ENCODE data around the gene RMND5A.
A peak's percentile ranks its signal among the peaks of the same experiment; 100 is the strongest.

RMND5A gene

GRCh38 chr2:86765310-86765695 is 45.2 kb downstream of the RMND5A start:
- no peak overlapping the region for H3K23ac ChIP-seq (ENCODE audit: low read length)
- WGBS (ENCODE audit: extremely low coverage, insufficient coverage, insufficient read length): no CpG with 5 or more reads among the region's 1 CpG
- no peaks in the 10 kb centered on the region for H3K4me1 ChIP-seq (ENCODE audit: control insufficient read depth in 1 of 2, insufficient read depth in 2 of 2, low read length in 2 of 2)
- H4K8ac ChIP-seq (ENCODE audit: low read depth, low read length): no peak overlapping the region
- H2BK12ac ChIP-seq (ENCODE audit: low read length): no peak overlapping the region
- H3K79me2 ChIP-seq (ENCODE audit: control insufficient read depth, insufficient read depth, low read length, poor library complexity): no peaks in the 10 kb centered on the region
- no peaks in the 10 kb centered on the region for H3K79me1 ChIP-seq (ENCODE audit: low read length)
- H3K18ac ChIP-seq (ENCODE audit: low read length): no peak overlapping the region
- no peak overlapping the region for H3K27ac ChIP-seq (ENCODE audit: low read depth, low read length)
- no peak overlapping the region for H4K12ac ChIP-seq (ENCODE audit: low read depth, low read length)
- no peak overlapping the region for H2AK5ac ChIP-seq (ENCODE audit: low read length)
- no peak overlapping the region for H4K91ac ChIP-seq (ENCODE audit: low read depth, low read length)
- no peak overlapping the region for H2BK120ac ChIP-seq (ENCODE audit: insufficient read depth, low read length, poor library complexity)
- peak overlapping the region; percentile 78 for H3K9ac ChIP-seq (ENCODE audit: low read length)
- no peak overlapping the region for H2AFZ ChIP-seq (ENCODE audit: insufficient read depth, low read length, poor library complexity)
- DNase-seq: no peak
- no peak overlapping the region for H2BK5ac ChIP-seq (ENCODE audit: low read depth, low read length, poor library complexity)
- H3K14ac ChIP-seq (ENCODE audit: low read length): no peak overlapping the region
- no peaks in the 10 kb centered on the region for H3K27me3 ChIP-seq (ENCODE audit: insufficient read depth, low read length)
- H3K4ac ChIP-seq (ENCODE audit: low read depth, low read length): no peak overlapping the region
- no peak overlapping the region for H3K4me3 ChIP-seq (ENCODE audit: low read depth, low read length)
- H3K4me2 ChIP-seq (ENCODE audit: low read length): no peak overlapping the region
- H3K36me3 ChIP-seq (ENCODE audit: control insufficient read depth in 1 of 2, insufficient read depth in 2 of 2, low read length in 2 of 2): peaks cover 4 to 8% of the 10 kb centered on the region in 2 experiments
- H3K9me3 ChIP-seq (ENCODE audit: insufficient read depth, low read depth, low read length): no peaks in the 10 kb centered on the region

- peaks cover 6 to 14% of the 10 kb centered on the region in 2 experiments for H3K36me3 ChIP-seq (ENCODE audit: control insufficient read depth in 1 of 2, insufficient read depth in 2 of 2, low read length in 2 of 2)
- H3K9me3 ChIP-seq (ENCODE audit: insufficient read depth, low read depth, low read length): no peaks in the 10 kb centered on the region
- H4K8ac ChIP-seq (ENCODE audit: low read depth, low read length): no peak overlapping the region
- no peak overlapping the region for H4K91ac ChIP-seq (ENCODE audit: low read depth, low read length)
- no peak overlapping the region for H3K27ac ChIP-seq (ENCODE audit: low read depth, low read length)
- H4K12ac ChIP-seq (ENCODE audit: low read depth, low read length): no peak overlapping the region
- H2BK120ac ChIP-seq (ENCODE audit: insufficient read depth, low read length, poor library complexity): no peak overlapping the region
- no peak overlapping the region for H3K4me2 ChIP-seq (ENCODE audit: low read length)
- no peak overlapping the region for H3K9ac ChIP-seq (ENCODE audit: low read length)
- no peak overlapping the region for H3K4ac ChIP-seq (ENCODE audit: low read depth, low read length)
- no peaks in the 10 kb centered on the region for H3K27me3 ChIP-seq (ENCODE audit: insufficient read depth, low read length)
- no peak overlapping the region for H3K14ac ChIP-seq (ENCODE audit: low read length)
- no peak overlapping the region for H2BK12ac ChIP-seq (ENCODE audit: low read length)
- no peak overlapping the region for H3K4me3 ChIP-seq (ENCODE audit: low read depth, low read length)
- no peaks in the 10 kb centered on the region for H3K4me1 ChIP-seq (ENCODE audit: control insufficient read depth in 1 of 2, insufficient read depth in 2 of 2, low read length in 2 of 2)
- H3K79me2 ChIP-seq (ENCODE audit: control insufficient read depth, insufficient read depth, low read length, poor library complexity): no peaks in the 10 kb centered on the region
- no CpG with 5 or more reads among the region's 5 CpGs for WGBS (ENCODE audit: extremely low coverage, insufficient coverage, insufficient read length)
- H3K23ac ChIP-seq (ENCODE audit: low read length): no peak overlapping the region
- H2AK5ac ChIP-seq (ENCODE audit: low read length): no peak overlapping the region
- H2AFZ ChIP-seq (ENCODE audit: insufficient read depth, low read length, poor library complexity): no peak overlapping the region
- no peaks in the 10 kb centered on the region for H3K79me1 ChIP-seq (ENCODE audit: low read length)
- H3K18ac ChIP-seq (ENCODE audit: low read length): no peak overlapping the region
- H2BK5ac ChIP-seq (ENCODE audit: low read depth, low read length, poor library complexity): no peak overlapping the region
- no peak for DNase-seq
Observed at GRCh38 chr2:86768189-86768949, 48.3 kb downstream of the RMND5A start.

- Histone ChIP-seq H3K4me3 (ENCODE audit: low read depth, low read length) (no peak overlapping the region), H3K4me1 (ENCODE audit: control insufficient read depth in 1 of 2, insufficient read depth in 2 of 2, low read length in 2 of 2) (no peaks in the 10 kb centered on the region), H3K27me3 (ENCODE audit: insufficient read depth, low read length) (no peaks in the 10 kb centered on the region), H2AK5ac (ENCODE audit: low read length) (no peak overlapping the region), H2BK12ac (ENCODE audit: low read length) (no peak overlapping the region), H3K4ac (ENCODE audit: low read depth, low read length) (no peak overlapping the region), H3K23ac (ENCODE audit: low read length) (no peak overlapping the region), H4K8ac (ENCODE audit: low read depth, low read length) (no peak overlapping the region), H3K79me1 (ENCODE audit: low read length) (no peaks in the 10 kb centered on the region), H2BK120ac (ENCODE audit: insufficient read depth, low read length, poor library complexity) (no peak overlapping the region), H2AFZ (ENCODE audit: insufficient read depth, low read length, poor library complexity) (no peak overlapping the region), H3K27ac (ENCODE audit: low read depth, low read length) (no peak overlapping the region), H4K91ac (ENCODE audit: low read depth, low read length) (no peak overlapping the region), H3K36me3 (ENCODE audit: control insufficient read depth in 1 of 2, insufficient read depth in 2 of 2, low read length in 2 of 2) (peaks cover 6 to 16% of the 10 kb centered on the region in 2 experiments), H2BK5ac (ENCODE audit: low read depth, low read length, poor library complexity) (no peak overlapping the region), H3K14ac (ENCODE audit: low read length) (no peak overlapping the region), H3K9me3 (ENCODE audit: insufficient read depth, low read depth, low read length) (no peaks in the 10 kb centered on the region), H3K4me2 (ENCODE audit: low read length) (no peak overlapping the region), H4K12ac (ENCODE audit: low read depth, low read length) (no peak overlapping the region), H3K18ac (ENCODE audit: low read length) (no peak overlapping the region), H3K79me2 (ENCODE audit: control insufficient read depth, insufficient read depth, low read length, poor library complexity) (no peaks in the 10 kb centered on the region), H3K9ac (ENCODE audit: low read length) (no peak overlapping the region)
- no peak for DNase-seq
- no CpG with 5 or more reads among the region's 4 CpGs for WGBS (ENCODE audit: extremely low coverage, insufficient coverage, insufficient read length)
Observed at GRCh38 chr2:86769838-86770237, 49.7 kb downstream of the RMND5A start.

GRCh38 chr2:86770816-86771301 is 50.8 kb downstream of the RMND5A start:
- no peak overlapping the region for H2AFZ ChIP-seq (ENCODE audit: insufficient read depth, low read length, poor library complexity)
- H3K23ac ChIP-seq (ENCODE audit: low read length): no peak overlapping the region
- no peak overlapping the region for H3K4me2 ChIP-seq (ENCODE audit: low read length)
- H3K27ac ChIP-seq (ENCODE audit: low read depth, low read length): no peak overlapping the region
- no peaks in the 10 kb centered on the region for H3K27me3 ChIP-seq (ENCODE audit: insufficient read depth, low read length)
- no peak overlapping the region for H4K8ac ChIP-seq (ENCODE audit: low read depth, low read length)
- no peak overlapping the region for H3K9ac ChIP-seq (ENCODE audit: low read length)
- no peak overlapping the region for H3K14ac ChIP-seq (ENCODE audit: low read length)
- no peaks in the 10 kb centered on the region for H3K79me2 ChIP-seq (ENCODE audit: control insufficient read depth, insufficient read depth, low read length, poor library complexity)
- H3K4me3 ChIP-seq (ENCODE audit: low read depth, low read length): no peak overlapping the region
- no peak overlapping the region for H2BK12ac ChIP-seq (ENCODE audit: low read length)
- H2BK5ac ChIP-seq (ENCODE audit: low read depth, low read length, poor library complexity): no peak overlapping the region
- H3K4me1 ChIP-seq (ENCODE audit: control insufficient read depth in 1 of 2, insufficient read depth in 2 of 2, low read length in 2 of 2): no peaks in the 10 kb centered on the region
- peaks cover 4 to 15% of the 10 kb centered on the region in 2 experiments for H3K36me3 ChIP-seq (ENCODE audit: control insufficient read depth in 1 of 2, insufficient read depth in 2 of 2, low read length in 2 of 2)
- H3K4ac ChIP-seq (ENCODE audit: low read depth, low read length): no peak overlapping the region
- H2BK120ac ChIP-seq (ENCODE audit: insufficient read depth, low read length, poor library complexity): no peak overlapping the region
- no peak overlapping the region for H4K12ac ChIP-seq (ENCODE audit: low read depth, low read length)
- no peak overlapping the region for H4K91ac ChIP-seq (ENCODE audit: low read depth, low read length)
- no peaks in the 10 kb centered on the region for H3K9me3 ChIP-seq (ENCODE audit: insufficient read depth, low read depth, low read length)
- no peak overlapping the region for H3K18ac ChIP-seq (ENCODE audit: low read length)
- no peak overlapping the region for H2AK5ac ChIP-seq (ENCODE audit: low read length)
- no peak for DNase-seq
- no CpG with 5 or more reads among the region's 6 CpGs for WGBS (ENCODE audit: extremely low coverage, insufficient coverage, insufficient read length)
- H3K79me1 ChIP-seq (ENCODE audit: low read length): no peaks in the 10 kb centered on the region
